Activated naive CD4-positive, alpha-beta T cell treated with anti-CD3 and anti-CD28 coated beads, Interleukin-2, amount 50 U/mL, for 24 hours (primary cell): ENCODE results near the gene PADI6.

Source experiments
- H3K27ac Mint-ChIP-seq: one replicate; pipeline ENCODE4 v1.8.0; 2021; ENCODE audit warnings: mild to moderate bottlenecking, mixed read lengths
- H3K27me3 Mint-ChIP-seq: one replicate; pipeline ENCODE4 v1.8.0; 2021; ENCODE audit warnings: mixed read lengths
- H3K36me3 Mint-ChIP-seq: one replicate; pipeline ENCODE4 v1.8.0; 2021; ENCODE audit warnings: mixed read lengths
- H3K4me1 Mint-ChIP-seq: one replicate; pipeline ENCODE4 v1.8.0; 2021; ENCODE audit warnings: mixed read lengths
- H3K4me3 Mint-ChIP-seq: one replicate; pipeline ENCODE4 v1.8.0; 2021; ENCODE audit warnings: mild to moderate bottlenecking, mixed read lengths
- H3K9me3 Mint-ChIP-seq: one replicate; pipeline ENCODE4 v1.8.0; 2021; ENCODE audit warnings: mixed read lengths

Gene PADI6

GRCh38 chr1:17350083-17350482 lies 21.9 kb upstream of the PADI6 start:
- Mint-ChIP-seq H3K36me3 (no peaks in the 10 kb centered on the region), H3K9me3 (no peaks in the 10 kb centered on the region), H3K27me3 (peaks cover 4% of the 10 kb centered on the region), H3K4me1 (peaks cover 11% of the 10 kb centered on the region), H3K27ac (no peak overlapping the region), H3K4me3 (no peak overlapping the region)

DNA sequence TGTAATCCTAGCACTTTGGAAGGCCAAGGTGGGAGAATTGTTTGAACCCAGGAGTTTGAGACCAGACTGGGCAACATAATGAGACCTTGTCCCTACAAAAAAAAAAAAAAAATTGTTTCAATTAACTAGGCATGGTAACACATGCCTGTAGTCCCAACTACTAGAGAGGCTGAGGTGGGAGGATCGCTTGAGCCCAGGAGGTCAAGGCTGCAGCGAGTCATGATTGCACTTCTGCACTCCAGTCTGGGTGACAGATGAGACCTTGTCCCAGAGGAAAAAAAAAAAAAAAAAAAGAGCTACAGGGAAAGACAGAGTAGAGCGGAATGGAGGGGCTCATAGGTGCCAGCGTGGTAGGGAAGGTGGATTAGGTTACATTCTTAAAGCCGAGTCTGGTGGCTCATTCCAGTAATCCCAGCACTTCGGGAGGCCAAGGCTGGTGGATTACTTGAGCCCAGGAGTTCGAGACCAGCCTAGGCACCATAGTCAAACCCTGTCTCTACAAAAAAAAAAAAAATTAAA lies 21.0 kb upstream of the PADI6 start:
- Mint-ChIP-seq H3K4me1 (peaks cover 11% of the 10 kb centered on the region), H3K27me3 (peaks cover 4% of the 10 kb centered on the region), H3K9me3 (no peaks in the 10 kb centered on the region), H3K4me3 (no peak overlapping the region), H3K36me3 (no peaks in the 10 kb centered on the region), H3K27ac (no peak overlapping the region)

- H3K27ac Mint-ChIP-seq: no peak overlapping the region
- H3K4me1 Mint-ChIP-seq: peaks cover 17% of the 10 kb centered on the region
- H3K36me3 Mint-ChIP-seq: no peaks in the 10 kb centered on the region
- H3K4me3 Mint-ChIP-seq: no peak overlapping the region
- peaks cover 4% of the 10 kb centered on the region for H3K27me3 Mint-ChIP-seq
- no peaks in the 10 kb centered on the region for H3K9me3 Mint-ChIP-seq
Observed at GRCh38 chr1:17351598-17352324, 20.2 kb upstream of the PADI6 start.

- Mint-ChIP-seq H3K27me3 (peaks cover 4% of the 10 kb centered on the region), H3K36me3 (no peaks in the 10 kb centered on the region), H3K4me1 (peaks cover 18% of the 10 kb centered on the region), H3K4me3 (no peak overlapping the region), H3K27ac (no peak overlapping the region), H3K9me3 (no peaks in the 10 kb centered on the region)
Observed at GRCh38 chr1:17352419-17352909, 19.5 kb upstream of the PADI6 start.

- Mint-ChIP-seq H3K4me3 (peak overlapping the region; percentile 51), H3K27me3 (no peaks in the 10 kb centered on the region), H3K27ac (peak overlapping the region; percentile 35), H3K36me3 (no peaks in the 10 kb centered on the region), H3K4me1 (peaks cover 11% of the 10 kb centered on the region), H3K9me3 (no peaks in the 10 kb centered on the region)
Observed at GRCh38 chr1:17355898-17356297, 16.1 kb upstream of the PADI6 start.

- H3K4me1 Mint-ChIP-seq: peaks cover 11% of the 10 kb centered on the region
- no peaks in the 10 kb centered on the region for H3K36me3 Mint-ChIP-seq
- H3K27ac Mint-ChIP-seq: peak overlapping the region; percentile 35
- H3K9me3 Mint-ChIP-seq: no peaks in the 10 kb centered on the region
- peak overlapping the region; percentile 51 for H3K4me3 Mint-ChIP-seq
- no peaks in the 10 kb centered on the region for H3K27me3 Mint-ChIP-seq
Observed at GRCh38 chr1:17356387-17357026, 15.5 kb upstream of the PADI6 start.

- H3K27ac Mint-ChIP-seq: no peak overlapping the region
- H3K27me3 Mint-ChIP-seq: no peaks in the 10 kb centered on the region
- no peaks in the 10 kb centered on the region for H3K36me3 Mint-ChIP-seq
- peaks cover 11% of the 10 kb centered on the region for H3K4me1 Mint-ChIP-seq
- H3K9me3 Mint-ChIP-seq: no peaks in the 10 kb centered on the region
- H3K4me3 Mint-ChIP-seq: no peak overlapping the region
Observed at GRCh38 chr1:17358557-17358956, 13.4 kb upstream of the PADI6 start.

DNA sequence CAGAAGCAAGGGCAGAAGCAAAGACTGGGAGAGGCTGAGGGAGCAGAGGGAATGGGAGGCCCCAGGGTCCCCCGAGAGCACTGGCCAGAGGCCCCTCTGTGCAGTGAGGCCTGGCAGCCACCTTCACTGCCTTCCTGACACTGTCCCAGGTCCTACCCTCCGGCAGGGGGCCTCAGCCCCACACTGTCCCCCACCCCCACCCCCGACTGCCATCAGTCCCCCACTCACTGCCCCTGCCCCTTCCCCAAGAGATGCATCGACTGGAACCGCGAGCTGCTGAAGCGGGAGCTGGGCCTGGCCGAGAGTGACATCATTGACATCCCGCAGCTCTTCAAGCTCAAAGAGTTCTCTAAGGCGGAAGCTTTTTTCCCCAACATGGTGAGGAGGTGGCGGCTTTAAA lies 13.0 kb upstream of the PADI6 start:
- Mint-ChIP-seq H3K27ac (no peak overlapping the region), H3K4me1 (peaks cover 11% of the 10 kb centered on the region), H3K27me3 (peaks cover 2% of the 10 kb centered on the region)

GRCh38 chr1:17359808-17360207 lies 12.2 kb upstream of the PADI6 start:
- H3K27ac Mint-ChIP-seq: no peak overlapping the region
- H3K27me3 Mint-ChIP-seq: peaks cover 3% of the 10 kb centered on the region
- no peaks in the 10 kb centered on the region for H3K36me3 Mint-ChIP-seq
- H3K4me3 Mint-ChIP-seq: no peak overlapping the region
- peaks cover 9% of the 10 kb centered on the region for H3K4me1 Mint-ChIP-seq
- H3K9me3 Mint-ChIP-seq: no peaks in the 10 kb centered on the region

More for the DNA sequence above, 13.0 kb upstream of the PADI6 start:
- H3K36me3 Mint-ChIP-seq: no peaks in the 10 kb centered on the region
- H3K4me3 Mint-ChIP-seq: no peak overlapping the region
- no peaks in the 10 kb centered on the region for H3K9me3 Mint-ChIP-seq

DNA sequence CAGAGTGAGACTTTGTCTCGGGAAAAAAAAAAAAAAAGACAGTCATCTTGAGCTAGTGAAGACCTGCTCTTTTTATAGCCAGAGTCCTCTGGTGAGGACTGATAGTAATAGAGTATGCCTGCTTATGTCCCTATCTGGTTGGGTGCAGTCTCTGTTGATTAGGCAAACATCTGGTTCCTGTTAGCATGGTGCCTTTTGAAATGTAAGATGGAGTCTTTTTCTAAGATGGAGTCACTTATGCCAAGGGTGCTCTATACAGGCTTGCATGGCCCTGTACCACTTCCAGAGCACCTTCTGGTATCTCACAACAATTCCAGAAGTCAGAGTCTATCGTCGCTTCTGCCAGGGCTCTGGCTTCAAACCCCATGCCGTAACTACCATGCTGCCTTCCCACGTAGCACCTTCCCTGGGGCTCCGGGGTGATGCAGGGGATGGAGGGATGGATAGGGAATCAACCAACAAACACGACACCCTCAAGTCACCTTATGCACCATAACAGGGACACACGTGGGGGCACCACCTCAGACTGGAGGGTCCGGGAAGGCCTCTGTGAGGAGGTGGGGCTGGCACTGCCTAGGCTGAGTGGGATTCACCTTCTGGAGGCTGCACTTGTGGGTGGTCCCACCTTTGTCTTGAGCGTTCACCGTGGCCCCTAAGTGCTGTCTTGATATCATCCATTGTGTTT lies 11.6 kb upstream of the PADI6 start:
- Mint-ChIP-seq H3K4me1 (peaks cover 6% of the 10 kb centered on the region), H3K36me3 (no peaks in the 10 kb centered on the region), H3K9me3 (no peaks in the 10 kb centered on the region), H3K27me3 (peaks cover 3% of the 10 kb centered on the region), H3K4me3 (no peak overlapping the region), H3K27ac (no peak overlapping the region)

GRCh38 chr1:17361687-17362086 lies 10.3 kb upstream of the PADI6 start:
- no peak overlapping the region for H3K27ac Mint-ChIP-seq
- H3K4me1 Mint-ChIP-seq: peaks cover 2% of the 10 kb centered on the region
- no peaks in the 10 kb centered on the region for H3K36me3 Mint-ChIP-seq
- H3K4me3 Mint-ChIP-seq: no peak overlapping the region
- no peaks in the 10 kb centered on the region for H3K9me3 Mint-ChIP-seq
- H3K27me3 Mint-ChIP-seq: peaks cover 3% of the 10 kb centered on the region

DNA sequence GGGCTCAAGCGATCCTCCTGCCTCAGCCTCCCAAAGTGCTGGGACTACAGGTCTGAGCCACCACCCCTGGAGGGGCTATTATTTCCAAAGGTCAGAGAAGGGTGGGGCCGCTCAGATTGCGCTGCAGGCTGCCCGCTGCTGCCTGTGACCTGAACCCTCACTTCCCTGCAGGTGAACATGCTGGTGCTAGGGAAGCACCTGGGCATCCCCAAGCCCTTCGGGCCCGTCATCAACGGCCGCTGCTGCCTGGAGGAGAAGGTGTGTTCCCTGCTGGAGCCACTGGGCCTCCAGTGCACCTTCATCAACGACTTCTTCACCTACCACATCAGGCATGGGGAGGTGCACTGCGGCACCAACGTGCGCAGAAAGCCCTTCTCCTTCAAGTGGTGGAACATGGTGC lies 8.6 kb upstream of the PADI6 start:
- H3K4me1 Mint-ChIP-seq: no peaks in the 10 kb centered on the region
- H3K36me3 Mint-ChIP-seq: no peaks in the 10 kb centered on the region

GRCh38 chr1:17363771-17364170 lies 8.2 kb upstream of the PADI6 start:
- no peaks in the 10 kb centered on the region for H3K36me3 Mint-ChIP-seq
- H3K9me3 Mint-ChIP-seq: no peaks in the 10 kb centered on the region
- no peak overlapping the region for H3K4me3 Mint-ChIP-seq
- peaks cover 3% of the 10 kb centered on the region for H3K27me3 Mint-ChIP-seq
- no peaks in the 10 kb centered on the region for H3K4me1 Mint-ChIP-seq
- H3K27ac Mint-ChIP-seq: peak overlapping the region; percentile 26

More for the DNA sequence above, 8.6 kb upstream of the PADI6 start:
- peak overlapping the region; percentile 26 for H3K27ac Mint-ChIP-seq
- H3K9me3 Mint-ChIP-seq: no peaks in the 10 kb centered on the region
- peaks cover 3% of the 10 kb centered on the region for H3K27me3 Mint-ChIP-seq
- H3K4me3 Mint-ChIP-seq: no peak overlapping the region

- Mint-ChIP-seq H3K9me3 (no peaks in the 10 kb centered on the region), H3K36me3 (no peaks in the 10 kb centered on the region), H3K4me3 (no peak overlapping the region), H3K27ac (no peak overlapping the region), H3K4me1 (no peaks in the 10 kb centered on the region), H3K27me3 (peaks cover 3% of the 10 kb centered on the region)
Observed at GRCh38 chr1:17365293-17365692, 6.7 kb upstream of the PADI6 start.

DNA sequence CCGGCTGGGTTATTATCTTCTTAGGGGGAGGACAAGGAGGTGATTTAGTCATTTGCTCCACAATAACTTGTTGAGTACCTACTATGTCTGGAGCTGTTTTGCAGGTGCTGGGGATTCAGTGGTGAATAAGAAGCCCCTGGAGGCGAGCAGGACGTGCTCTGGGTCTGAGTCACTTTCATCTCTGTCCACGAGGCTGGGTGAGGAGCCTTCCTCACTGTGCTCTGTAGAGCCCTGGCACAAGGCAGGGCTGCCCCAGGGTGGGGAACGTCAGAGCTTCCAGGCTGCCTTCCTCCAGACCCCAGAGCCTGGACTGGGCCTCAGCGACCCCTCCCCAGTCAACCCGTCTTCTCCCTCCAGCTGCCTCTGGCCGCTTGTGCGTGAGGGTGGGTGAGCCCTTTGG lies 2.5 kb upstream of the PADI6 start:
- no peaks in the 10 kb centered on the region for H3K9me3 Mint-ChIP-seq
- no peaks in the 10 kb centered on the region for H3K4me1 Mint-ChIP-seq
- no peaks in the 10 kb centered on the region for H3K27me3 Mint-ChIP-seq
- no peaks in the 10 kb centered on the region for H3K36me3 Mint-ChIP-seq
- no peak overlapping the region for H3K27ac Mint-ChIP-seq
- H3K4me3 Mint-ChIP-seq: no peak overlapping the region

- no peak overlapping the region for H3K4me3 Mint-ChIP-seq
- no peaks in the 10 kb centered on the region for H3K9me3 Mint-ChIP-seq
- H3K36me3 Mint-ChIP-seq: no peaks in the 10 kb centered on the region
- no peaks in the 10 kb centered on the region for H3K27me3 Mint-ChIP-seq
- no peaks in the 10 kb centered on the region for H3K4me1 Mint-ChIP-seq
- no peak overlapping the region for H3K27ac Mint-ChIP-seq
Observed at GRCh38 chr1:17370618-17371017, 1.4 kb upstream of the PADI6 start.
